ENCODE results near the gene PGM2L1. TPM values are rescaled to one million over a fixed set of nuclear protein-coding genes. Genes with fewer than 3 reads are reported as not detected.

Gene PGM2L1
- total and polyA plus RNA-seq, 5 donors, result 0.84 to 3.0 (median 2.4) TPM

DNA sequence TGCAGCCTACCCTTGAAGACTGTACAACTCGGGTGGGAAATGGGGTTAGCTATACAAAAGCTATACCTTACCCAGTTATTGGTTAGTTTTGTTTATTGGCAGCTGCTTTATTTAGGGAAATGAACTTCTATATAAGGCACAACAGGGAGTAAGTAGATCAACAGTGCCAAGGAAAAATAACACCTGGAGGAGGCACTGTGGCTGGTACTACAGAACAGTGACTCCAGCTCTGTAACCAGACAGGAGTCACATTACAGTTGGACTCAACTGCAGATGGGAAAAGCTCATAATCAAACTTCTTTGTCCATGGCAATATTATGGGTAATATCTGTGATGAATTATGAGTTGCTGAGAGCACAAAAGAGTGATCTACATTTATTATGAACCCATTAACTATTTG lies 100.7 kb downstream of the PGM2L1 start:
- no peaks in the 10 kb centered on the region for H3K27me3 ChIP-seq (ENCODE audit: control insufficient read depth, insufficient read depth)
- 94% methylated on average over 1 of the region's 1 CpG for WGBS
- intact Hi-C loops (cut with DNase I), result no loop called here
- no peak overlapping the region for H3K27ac ChIP-seq (ENCODE audit: low read length)
- H3K4me1 ChIP-seq (ENCODE audit: control insufficient read depth, insufficient read depth, low read length), result no peaks in the 10 kb centered on the region
- DNase-seq (no peak), ATAC-seq (no peak)
- no peaks in the 10 kb centered on the region for H3K9me3 ChIP-seq (ENCODE audit: control insufficient read depth, low read length)
- H3K4me3 ChIP-seq (ENCODE audit: low read length), result no peak overlapping the region

DNA sequence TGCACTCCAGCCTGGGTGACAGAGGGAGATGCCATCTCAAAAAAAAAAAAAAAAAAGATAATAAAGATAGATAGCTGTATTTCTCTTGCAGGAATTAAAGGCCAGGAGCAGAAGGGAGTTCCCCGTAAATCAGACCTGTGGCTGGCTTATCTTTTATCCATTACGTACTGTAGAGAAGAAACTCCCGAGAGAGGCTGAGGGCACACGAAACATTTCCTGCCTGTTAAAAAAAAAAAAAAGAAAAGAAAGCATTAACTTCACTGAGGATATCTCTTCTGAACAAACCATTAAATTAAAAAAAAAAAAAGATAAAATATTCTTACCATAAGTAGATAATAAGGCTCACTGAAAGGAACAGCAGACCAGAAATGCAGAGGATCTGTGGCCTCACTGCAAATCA lies 109.3 kb downstream of the PGM2L1 start:
- Histone ChIP-seq H3K4me3 (ENCODE audit: low read length) (no peak overlapping the region), H3K9me3 (ENCODE audit: control insufficient read depth, low read length) (no peaks in the 10 kb centered on the region), H3K27me3 (ENCODE audit: control insufficient read depth, insufficient read depth) (no peaks in the 10 kb centered on the region), H3K27ac (ENCODE audit: low read length) (no peak overlapping the region), H3K4me1 (ENCODE audit: control insufficient read depth, insufficient read depth, low read length) (no peaks in the 10 kb centered on the region)
- no peak for DNase-seq
- 31% methylated on average over 4 of the region's 4 CpGs for WGBS
- intact Hi-C loops (cut with DNase I), result no loop called here
- peak in 1 of 2 donors; percentile 74 for ATAC-seq

DNA sequence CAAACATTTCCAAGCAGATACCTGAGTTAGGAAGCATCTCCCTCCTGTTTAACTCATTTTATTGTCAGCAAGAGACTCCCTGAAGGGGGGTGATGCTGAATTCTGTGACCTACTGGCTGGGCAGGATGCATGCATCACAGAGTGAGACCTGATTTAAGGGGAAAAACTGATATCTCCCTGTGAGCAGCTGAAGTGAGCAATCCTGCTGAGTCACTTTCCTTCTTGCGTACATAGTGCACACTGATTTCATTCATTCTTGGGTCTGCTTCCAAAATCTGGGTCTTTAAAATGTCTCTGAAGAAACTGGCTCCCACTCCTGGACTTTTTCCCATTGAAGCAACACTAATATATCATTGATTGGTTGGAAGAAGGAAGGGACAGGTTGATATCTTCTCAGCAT lies 110.1 kb downstream of the PGM2L1 start:
- DNase-seq, result peak in 1 of 3 donors; percentile 28
- Histone ChIP-seq H3K9me3 (ENCODE audit: control insufficient read depth, low read length) (no peaks in the 10 kb centered on the region), H3K27ac (ENCODE audit: low read length) (no peak overlapping the region), H3K4me3 (ENCODE audit: low read length) (no peak overlapping the region), H3K27me3 (ENCODE audit: control insufficient read depth, insufficient read depth) (no peaks in the 10 kb centered on the region), H3K4me1 (ENCODE audit: control insufficient read depth, insufficient read depth, low read length) (no peaks in the 10 kb centered on the region)
- intact Hi-C loops (cut with DNase I), result no loop called here
- peak; percentile 75 to 99 for ATAC-seq
- WGBS, result 41% methylated on average over 1 of the region's 1 CpG

DNA sequence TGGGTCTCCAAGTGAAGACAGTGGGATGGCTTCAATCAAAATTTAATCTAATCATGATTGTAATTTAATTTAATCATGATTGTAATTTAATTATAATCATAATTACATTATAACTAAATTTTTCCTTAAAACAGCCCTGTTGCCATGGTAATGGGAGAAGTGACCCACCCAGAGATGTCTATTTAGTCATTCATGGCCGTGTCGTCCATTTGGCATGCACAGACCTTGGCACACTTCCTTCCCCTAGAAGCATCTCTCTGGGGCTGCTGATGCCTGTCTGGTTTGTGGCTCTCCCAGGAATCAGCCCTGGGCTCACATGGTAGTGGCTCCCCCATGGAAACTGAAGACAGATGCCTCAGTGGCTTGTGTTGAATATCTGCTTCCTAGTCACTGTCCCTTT lies 113.8 kb downstream of the PGM2L1 start:
- Histone ChIP-seq H3K27ac (ENCODE audit: low read length) (no peak overlapping the region), H3K4me1 (ENCODE audit: control insufficient read depth, insufficient read depth, low read length) (no peaks in the 10 kb centered on the region), H3K27me3 (ENCODE audit: control insufficient read depth, insufficient read depth) (no peaks in the 10 kb centered on the region), H3K9me3 (ENCODE audit: control insufficient read depth, low read length) (no peaks in the 10 kb centered on the region), H3K4me3 (ENCODE audit: low read length) (no peak overlapping the region)
- intact Hi-C loops (cut with DNase I), result no loop called here
- WGBS, result 67% methylated on average over 2 of the region's 2 CpGs
- no peak for DNase-seq
- no peak for ATAC-seq

DNA sequence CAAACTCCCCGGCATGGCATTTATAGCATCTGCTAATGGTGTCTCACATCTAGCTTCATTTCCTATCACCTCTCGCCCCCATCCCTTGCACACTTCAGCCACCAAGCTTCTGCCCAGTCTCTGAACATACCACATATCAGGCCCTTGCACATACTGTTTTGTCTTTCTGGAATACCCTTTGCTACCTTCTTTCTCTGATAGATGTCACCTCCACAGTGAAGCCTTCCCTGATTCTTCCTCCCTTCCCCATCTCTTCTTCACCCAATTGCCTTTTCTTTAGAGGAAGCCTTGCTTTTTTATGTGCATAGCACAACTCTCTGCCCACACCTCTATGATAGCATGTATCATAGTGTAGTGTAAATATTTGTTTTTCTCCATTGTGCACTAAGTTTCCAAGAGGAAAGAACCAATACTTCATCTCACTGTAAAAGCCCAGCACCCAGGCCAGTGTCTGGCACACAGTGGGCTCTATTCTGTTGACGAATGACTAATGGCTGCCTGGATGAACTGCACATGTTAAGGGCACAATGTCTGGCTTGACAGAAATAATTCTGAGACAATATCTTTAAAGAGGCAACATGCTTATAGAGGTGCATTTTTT lies 114.6 kb downstream of the PGM2L1 start:
- no peak for ATAC-seq
- 81% methylated on average over 3 of the region's 3 CpGs for WGBS

DNA sequence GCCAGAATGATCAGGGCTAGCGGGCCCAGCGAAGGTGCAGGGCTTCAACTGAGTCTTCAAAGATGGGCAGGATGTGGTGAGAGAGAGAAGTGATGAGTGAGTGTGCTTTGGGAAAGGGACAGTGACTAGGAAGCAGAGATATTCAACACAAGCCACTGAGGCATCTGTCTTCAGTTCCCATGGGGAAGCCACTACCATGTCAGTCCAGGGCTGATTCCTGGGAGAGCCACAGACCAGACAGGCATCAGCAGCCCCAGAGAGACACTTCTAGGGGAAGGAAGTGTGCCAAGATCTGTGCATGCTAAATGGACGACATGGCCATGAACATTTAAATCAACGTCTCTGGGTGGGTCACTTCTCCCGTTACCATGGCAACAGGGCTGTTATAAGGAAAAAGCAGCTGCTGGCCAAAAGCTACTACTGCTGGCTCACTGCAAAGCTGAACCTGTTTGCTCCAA lies 115.3 kb downstream of the PGM2L1 start:
- Histone ChIP-seq H3K27me3 (ENCODE audit: control insufficient read depth, insufficient read depth) (no peaks in the 10 kb centered on the region), H3K27ac (ENCODE audit: low read length) (no peak overlapping the region), H3K9me3 (ENCODE audit: control insufficient read depth, low read length) (no peaks in the 10 kb centered on the region), H3K4me1 (ENCODE audit: control insufficient read depth, insufficient read depth, low read length) (no peaks in the 10 kb centered on the region), H3K4me3 (ENCODE audit: low read length) (no peak overlapping the region)
- DNase-seq (no peak), ATAC-seq (no peak)
- intact Hi-C loops (cut with DNase I), result no loop called here
- 61% methylated on average over 5 of the region's 5 CpGs for WGBS

More for the DNA sequence above, 114.6 kb downstream of the PGM2L1 start:
- Histone ChIP-seq H3K4me3 (ENCODE audit: low read length) (no peak overlapping the region), H3K27me3 (ENCODE audit: control insufficient read depth, insufficient read depth) (no peaks in the 10 kb centered on the region), H3K9me3 (ENCODE audit: control insufficient read depth, low read length) (no peaks in the 10 kb centered on the region), H3K27ac (ENCODE audit: low read length) (no peak overlapping the region), H3K4me1 (ENCODE audit: control insufficient read depth, insufficient read depth, low read length) (no peaks in the 10 kb centered on the region)
- DNase-seq, result no peak
- intact Hi-C loops (cut with DNase I), result no loop called here

DNA sequence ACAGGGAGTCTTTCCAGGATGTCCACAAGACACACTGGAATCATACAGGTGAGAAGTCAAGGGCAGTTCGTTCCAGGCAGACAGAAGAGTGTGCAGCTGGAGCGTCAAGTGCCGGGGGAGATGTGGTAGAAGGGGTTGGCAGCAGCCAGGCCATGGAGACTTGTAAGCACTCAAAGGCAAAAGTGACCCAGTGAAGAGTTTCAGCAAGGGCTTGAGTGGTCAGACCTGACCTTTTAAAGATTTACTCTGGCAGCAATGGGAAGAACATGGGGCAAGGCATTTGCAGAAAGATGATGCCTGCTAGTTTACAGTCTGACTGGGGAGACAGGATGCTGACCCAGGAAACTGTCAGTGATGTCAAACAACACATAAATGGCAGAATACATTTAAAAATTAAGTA lies 115.8 kb downstream of the PGM2L1 start:
- H3K4me1 ChIP-seq (ENCODE audit: control insufficient read depth, insufficient read depth, low read length), result no peaks in the 10 kb centered on the region
- no peak overlapping the region for H3K4me3 ChIP-seq (ENCODE audit: low read length)
- H3K27me3 ChIP-seq (ENCODE audit: control insufficient read depth, insufficient read depth), result no peaks in the 10 kb centered on the region
- DNase-seq (no peak), ATAC-seq (no peak)
- intact Hi-C loops (cut with DNase I), result no loop called here
- H3K9me3 ChIP-seq (ENCODE audit: control insufficient read depth, low read length), result no peaks in the 10 kb centered on the region
- WGBS, result 85% methylated on average over 3 of the region's 3 CpGs
- no peak overlapping the region for H3K27ac ChIP-seq (ENCODE audit: low read length)

DNA sequence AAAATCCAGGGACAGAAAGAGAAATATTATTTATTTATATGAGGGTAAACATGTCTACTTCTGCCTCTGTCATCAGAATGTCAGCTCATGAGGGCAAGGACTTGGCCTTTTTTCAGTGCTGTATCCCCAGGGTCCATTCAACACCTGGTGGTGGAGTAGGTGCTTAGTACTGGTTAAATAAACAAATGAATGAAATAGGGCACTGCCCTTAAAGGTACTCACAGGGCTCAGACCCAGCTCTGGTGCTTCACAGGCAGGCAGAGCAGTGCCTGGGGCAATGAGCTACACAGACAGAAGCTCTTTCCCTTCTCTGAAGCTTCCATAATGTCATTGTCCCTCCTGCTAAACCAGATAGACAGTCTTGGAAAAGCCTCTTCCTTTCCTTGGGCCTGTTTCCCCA lies 117.7 kb downstream of the PGM2L1 start:
- DNase-seq (no peak), ATAC-seq (no peak)
- no peak overlapping the region for H3K27ac ChIP-seq (ENCODE audit: low read length)
- no peak overlapping the region for H3K4me3 ChIP-seq (ENCODE audit: low read length)
- H3K4me1 ChIP-seq (ENCODE audit: control insufficient read depth, insufficient read depth, low read length), result no peaks in the 10 kb centered on the region
- intact Hi-C loops (cut with DNase I), result no loop called here
- H3K27me3 ChIP-seq (ENCODE audit: control insufficient read depth, insufficient read depth), result no peaks in the 10 kb centered on the region
- H3K9me3 ChIP-seq (ENCODE audit: control insufficient read depth, low read length), result no peaks in the 10 kb centered on the region

Small RNA genes lying within 50 kb of the gene (microRNA-seq; reads per million reads assigned to microRNA genes)
- 0 to 0.54 reads per million in 2 donors for gene MIR548AL

Other genes starting within 250 kb of the PGM2L1 start
- gene C2CD3, start 227.4 kb downstream of the PGM2L1 start, total RNA-seq, result 10 to 100 TPM; 13.8 to 19.1 (median 15.9) TPM
- 10.1 TPM for gene C2CD3, start 227.4 kb downstream of the PGM2L1 start, polyA plus RNA-seq
- gene PPME1, start 227.1 kb downstream of the PGM2L1 start, total RNA-seq, result 10 to 100 TPM; 31.3 to 38.5 (median 35.2) TPM
- gene PPME1, start 227.1 kb downstream of the PGM2L1 start, polyA plus RNA-seq, result 29.3 TPM
- gene P4HA3, start 86.8 kb downstream of the PGM2L1 start, total RNA-seq, result under 1 TPM in 2 of 4 donors, not detected in 2; 0.21 to 0.72 TPM
- 0.07 TPM for gene P4HA3, start 86.8 kb downstream of the PGM2L1 start, polyA plus RNA-seq
- gene KCNE3, start 69.1 kb upstream of the PGM2L1 start, total RNA-seq, result 1 to 10 TPM; 3.8 to 7.4 (median 4.8) TPM
- gene KCNE3, start 69.1 kb upstream of the PGM2L1 start, polyA plus RNA-seq, result 2.2 TPM
- 1 to 10 TPM; 1.6 to 3.6 (median 2.7) TPM for gene LIPT2, start 95.3 kb upstream of the PGM2L1 start, total RNA-seq
- gene LIPT2, start 95.3 kb upstream of the PGM2L1 start, polyA plus RNA-seq, result 1.5 TPM
- gene POLD3, start 194.1 kb upstream of the PGM2L1 start, total RNA-seq, result 1 to 10 TPM; 6.3 to 9.3 (median 7.8) TPM
- gene POLD3, start 194.1 kb upstream of the PGM2L1 start, polyA plus RNA-seq, result 4.4 TPM